Body of pancreas (tissue), 4 donors: ENCODE measurements around the gene BRD4. TPM values are rescaled to one million over a fixed set of nuclear protein-coding genes. Genes with fewer than 3 reads are reported as not detected.

Experiments used
- ATAC-seq: fragments of 150-250 bp; one replicate; pipeline ENCODE4 v1.9.1; 2016
- DNase-seq, 4 donors: peaks; one replicate each; pipeline ENCODE4 v3.0.0-alpha.2; 2019
- H3K27ac ChIP-seq, 4 donors: fragments of 200-600 bp; sonication (generic); 1 replicate in 3 of 4; 2 replicates in 1 of 4; pipeline versions ENCODE4 v1.5.1 to v1.6.1; 2016 to 2019; ENCODE audit warnings: mild to moderate bottlenecking in 1 of 4, mixed read lengths in 1 of 4, moderate library complexity in 1 of 4
- H3K27me3 ChIP-seq, 2 donors: fragments of 200-600 bp; sonication (generic); one replicate each; pipeline ENCODE4 v1.6.0; 2016; ENCODE audit warnings: mild to moderate bottlenecking in 1 of 2
- H3K36me3 ChIP-seq, 2 donors: fragments of 200-600 bp; sonication (generic); replicated peaks in 1 of 2; 2 replicates each; pipeline ENCODE4 v1.5.1; 2016; ENCODE audit warnings: low read depth in 2 of 2; ENCODE audit not compliant: insufficient read depth in 1 of 2
- H3K4me1 ChIP-seq: fragments of 200-600 bp; sonication (generic); one replicate; pipeline ENCODE4 v1.6.0; 2016
- H3K4me3 ChIP-seq, 2 donors: fragments of 200-600 bp; sonication (generic); 1 replicate in 1 of 2; 2 replicates in 1 of 2; pipeline ENCODE4 v1.5.1; 2016 to 2019
- H3K9me3 ChIP-seq, 3 donors: fragments of 200-600 bp; sonication (generic); 1 replicate in 2 of 3; 2 replicates in 1 of 3; pipeline ENCODE4 v1.5.1; 2016
- CTCF ChIP-seq, 7 experiments: fragments of 450-650 bp in 4 of 7; fragments of 200-600 bp in 3 of 7; sonication (generic) in 3 of 7; IDR thresholded peaks; one replicate each; pipeline ENCODE4 v1.5.1; 2016 to 2019; ENCODE audit warnings: antibody characterized with exemption in 7 of 7
- POLR2A ChIP-seq, 3 donors: fragments of 450-650 bp; IDR thresholded peaks; one replicate each; pipeline ENCODE4 v1.6.1; 2016; ENCODE audit warnings: antibody characterized with exemption in 3 of 3, mild to moderate bottlenecking in 2 of 3
- WGBS, 2 donors: methylation state at CpG; one replicate each; pipeline ENCODE4 v1.1.5; 2017; 5-methylcytosine and 5-hydroxymethylcytosine counted together
- intact Hi-C: fragments of 100-400 bp; cut with DNase I; formaldehyde crosslinking; loops from one replicate; pipeline ENCODE4 v1.15.1; 2023
- total RNA-seq, 2 donors: library from RNA; depleted of rRNA; stranded (reverse); fragments of >200 nt; gene quantifications; one replicate each; pipeline ENCODE4 v1.1.0, GENCODE V29; 2016

The BRD4 gene
- total RNA-seq, 2 donors from 2014 or later, result 15.3 to 33.6 TPM

GRCh38 chr19:15223649-15224361 is 108.5 kb downstream of the BRD4 start:
- 19 to 35% methylated on average over 18 to 33 of the region's 51 CpGs for WGBS, 2 donors
- ATAC-seq (no peak), DNase-seq (no peak)
- intact Hi-C loops, result no loop called here
- Histone ChIP-seq H3K4me3 (peak overlapping the region; percentile 27 to 41), H3K27me3 (no peaks in the 10 kb centered on the region), H3K4me1 (peaks cover 8% of the 10 kb centered on the region), H3K36me3 (no peaks in the 10 kb centered on the region), H3K9me3 (no peaks in the 10 kb centered on the region), H3K27ac (peak overlapping the region in 2 of 4 donors; percentile 5 to 8)
- TF ChIP-seq POLR2A (IDR thresholded peaks at IDR 0.05) (peak in 1 of 3 donors; percentile 7), CTCF (IDR thresholded peaks at IDR 0.05) (no peak)

GRCh38 chr19:15222738-15223648 is 109.3 kb downstream of the BRD4 start:
- Histone ChIP-seq H3K36me3 (no peaks in the 10 kb centered on the region), H3K27me3 (no peaks in the 10 kb centered on the region), H3K9me3 (no peaks in the 10 kb centered on the region), H3K27ac (no peak overlapping the region), H3K4me1 (peaks cover 8% of the 10 kb centered on the region), H3K4me3 (peak overlapping the region; percentile 27 to 41)
- ATAC-seq (peak; percentile 96), DNase-seq (peak; percentile 80 to 92 (median 86))
- TF ChIP-seq POLR2A (IDR thresholded peaks at IDR 0.05), result no peak
- no peak for TF ChIP-seq CTCF (IDR thresholded peaks at IDR 0.05)
- intact Hi-C loops, result no loop called here
- 3 to 4% methylated on average over 48 of the region's 48 CpGs for WGBS, 2 donors

- Histone ChIP-seq H3K36me3 (no peaks in the 10 kb centered on the region), H3K4me3 (no peak overlapping the region), H3K27ac (no peak overlapping the region), H3K27me3 (no peaks in the 10 kb centered on the region), H3K4me1 (peaks cover 8% of the 10 kb centered on the region), H3K9me3 (no peaks in the 10 kb centered on the region)
- no peak for ATAC-seq
- DNase-seq, result no peak
- TF ChIP-seq CTCF (IDR thresholded peaks at IDR 0.05) (no peak), POLR2A (IDR thresholded peaks at IDR 0.05) (no peak)
- intact Hi-C loops, result no loop called here
- WGBS, 2 donors, result 66 to 68% methylated on average over 6 of the region's 6 CpGs
These were observed 111.5 kb downstream of the BRD4 start for GRCh38 chr19:15220833-15221232.

GRCh38 chr19:15218501-15218900 is 113.8 kb downstream of the BRD4 start:
- H3K4me1 ChIP-seq, result peaks cover 7% of the 10 kb centered on the region
- no peak for DNase-seq
- H3K27ac ChIP-seq, result no peak overlapping the region
- H3K4me3 ChIP-seq, result no peak overlapping the region
- H3K36me3 ChIP-seq, result no peaks in the 10 kb centered on the region
- H3K9me3 ChIP-seq, result no peaks in the 10 kb centered on the region
- intact Hi-C loops, result no loop called here
- 40 to 49% methylated on average over 7 of the region's 7 CpGs for WGBS, 2 donors
- ATAC-seq, result no peak
- TF ChIP-seq POLR2A (IDR thresholded peaks at IDR 0.05), result no peak
- no peak for TF ChIP-seq CTCF (IDR thresholded peaks at IDR 0.05)
- no peaks in the 10 kb centered on the region for H3K27me3 ChIP-seq
